ENCODE results near the gene CDX2.

GRCh38 chr13:27991881-27992280 lies 22.8 kb upstream of the CDX2 start:
- no peak for TF ChIP-seq CTCF (IDR thresholded peaks at IDR 0.05)
- TF ChIP-seq EZH2 (IDR thresholded peaks at IDR 0.05; ENCODE audit: borderline replicate concordance, insufficient read depth, low read depth, low read length, poor library complexity, severe bottlenecking) = no peak

All from B cell (primary cell).